Adrenal gland (tissue), 5 donors: ENCODE results near the gene APH1B.

Source experiments
- POLR2A ChIP-seq, 2 donors: fragments of 450-650 bp; IDR thresholded peaks; one replicate each; pipeline ENCODE4 v1.6.1; 2017; ENCODE audit warnings: antibody characterized with exemption in 2 of 2, mild to moderate bottlenecking in 2 of 2, moderate library complexity in 1 of 2
- TF ChIP-seq, protein P1 (sequence below), 6 experiments: fragments of 450-650 bp in 4 of 6; fragments of 200-600 bp in 2 of 6; sonication (generic) in 1 of 6; IDR thresholded peaks; 1 replicate in 5 of 6; 2 replicates in 1 of 6; pipeline versions ENCODE4 v1.5.1 to v1.8.0; 2016 to 2021; ENCODE audit warnings: antibody characterized with exemption in 6 of 6, mild to moderate bottlenecking in 2 of 6, moderate library complexity in 1 of 6
- donor health status: DM: no; HTN: no; CAD: no.

DNA sequence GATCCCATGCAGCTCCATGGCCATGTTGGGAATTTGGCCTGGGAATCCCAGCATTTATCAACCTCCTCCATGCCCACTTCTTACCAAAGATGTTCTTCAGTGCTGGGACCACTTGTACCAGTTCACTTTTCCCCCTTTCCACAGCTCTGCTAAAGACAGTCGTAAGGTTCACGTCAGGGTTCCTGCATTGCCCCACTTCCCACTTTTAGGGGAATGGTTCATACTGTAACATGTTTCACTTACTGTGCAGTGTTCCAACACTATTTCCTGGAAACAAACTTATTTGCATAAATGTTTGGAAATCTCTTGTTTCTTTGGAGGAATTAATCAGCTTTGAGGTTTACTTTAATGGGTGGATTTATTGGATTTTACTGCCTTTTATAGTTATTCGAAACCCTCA lies 17.0 kb downstream of the APH1B start:
- TF ChIP-seq, protein P1, sequence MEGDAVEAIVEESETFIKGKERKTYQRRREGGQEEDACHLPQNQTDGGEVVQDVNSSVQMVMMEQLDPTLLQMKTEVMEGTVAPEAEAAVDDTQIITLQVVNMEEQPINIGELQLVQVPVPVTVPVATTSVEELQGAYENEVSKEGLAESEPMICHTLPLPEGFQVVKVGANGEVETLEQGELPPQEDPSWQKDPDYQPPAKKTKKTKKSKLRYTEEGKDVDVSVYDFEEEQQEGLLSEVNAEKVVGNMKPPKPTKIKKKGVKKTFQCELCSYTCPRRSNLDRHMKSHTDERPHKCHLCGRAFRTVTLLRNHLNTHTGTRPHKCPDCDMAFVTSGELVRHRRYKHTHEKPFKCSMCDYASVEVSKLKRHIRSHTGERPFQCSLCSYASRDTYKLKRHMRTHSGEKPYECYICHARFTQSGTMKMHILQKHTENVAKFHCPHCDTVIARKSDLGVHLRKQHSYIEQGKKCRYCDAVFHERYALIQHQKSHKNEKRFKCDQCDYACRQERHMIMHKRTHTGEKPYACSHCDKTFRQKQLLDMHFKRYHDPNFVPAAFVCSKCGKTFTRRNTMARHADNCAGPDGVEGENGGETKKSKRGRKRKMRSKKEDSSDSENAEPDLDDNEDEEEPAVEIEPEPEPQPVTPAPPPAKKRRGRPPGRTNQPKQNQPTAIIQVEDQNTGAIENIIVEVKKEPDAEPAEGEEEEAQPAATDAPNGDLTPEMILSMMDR (IDR thresholded peaks at IDR 0.05): no peak
- no peak for TF ChIP-seq POLR2A (IDR thresholded peaks at IDR 0.05)
